Neural progenitor cell (in vitro differentiated cells): ENCODE results near the gene SS18L1.

Experiments
- EZH2 ChIP-seq: fragments of 200-600 bp; sonication (generic); IDR thresholded peaks from 2 replicates; pipeline ENCODE4 v1.6.1; 2017; ENCODE audit warnings: antibody characterized with exemption, mild to moderate bottlenecking, moderate library complexity
- TF ChIP-seq, protein P1 (sequence below): fragments of 200-600 bp; sonication (generic); IDR thresholded peaks from 2 replicates; pipeline ENCODE4 v1.5.1; 2017; ENCODE audit warnings: antibody characterized with exemption, mild to moderate bottlenecking

DNA sequence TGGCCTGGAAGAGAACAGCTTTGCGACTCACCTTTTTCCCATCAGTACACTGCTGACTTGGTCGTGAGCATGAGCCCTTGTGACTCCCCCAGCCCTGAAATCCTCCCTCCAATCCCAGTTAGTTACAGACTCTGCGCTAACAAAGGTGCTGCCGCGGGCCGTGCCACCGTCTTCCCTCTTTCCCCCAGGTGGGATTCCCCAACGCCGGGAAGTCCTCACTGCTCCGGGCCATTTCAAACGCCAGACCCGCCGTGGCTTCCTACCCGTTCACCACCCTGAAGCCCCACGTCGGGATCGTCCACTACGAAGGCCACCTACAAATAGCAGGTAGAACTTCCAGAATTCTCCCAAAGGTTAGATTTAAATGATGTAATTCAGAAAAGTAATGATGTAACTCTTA, 55.4 kb downstream of the SS18L1 start:
- TF ChIP-seq, protein P1, sequence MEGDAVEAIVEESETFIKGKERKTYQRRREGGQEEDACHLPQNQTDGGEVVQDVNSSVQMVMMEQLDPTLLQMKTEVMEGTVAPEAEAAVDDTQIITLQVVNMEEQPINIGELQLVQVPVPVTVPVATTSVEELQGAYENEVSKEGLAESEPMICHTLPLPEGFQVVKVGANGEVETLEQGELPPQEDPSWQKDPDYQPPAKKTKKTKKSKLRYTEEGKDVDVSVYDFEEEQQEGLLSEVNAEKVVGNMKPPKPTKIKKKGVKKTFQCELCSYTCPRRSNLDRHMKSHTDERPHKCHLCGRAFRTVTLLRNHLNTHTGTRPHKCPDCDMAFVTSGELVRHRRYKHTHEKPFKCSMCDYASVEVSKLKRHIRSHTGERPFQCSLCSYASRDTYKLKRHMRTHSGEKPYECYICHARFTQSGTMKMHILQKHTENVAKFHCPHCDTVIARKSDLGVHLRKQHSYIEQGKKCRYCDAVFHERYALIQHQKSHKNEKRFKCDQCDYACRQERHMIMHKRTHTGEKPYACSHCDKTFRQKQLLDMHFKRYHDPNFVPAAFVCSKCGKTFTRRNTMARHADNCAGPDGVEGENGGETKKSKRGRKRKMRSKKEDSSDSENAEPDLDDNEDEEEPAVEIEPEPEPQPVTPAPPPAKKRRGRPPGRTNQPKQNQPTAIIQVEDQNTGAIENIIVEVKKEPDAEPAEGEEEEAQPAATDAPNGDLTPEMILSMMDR: no peak
- TF ChIP-seq EZH2: no peak
